Lower lobe of right lung (tissue), 2 donors: ENCODE measurements around the gene ZXDC. TPM values are rescaled to one million over a fixed set of nuclear protein-coding genes. Genes with fewer than 3 reads are reported as not detected.

Experiments
- ATAC-seq, 2 donors: fragments of 200-7000 bp; cut with Tn5 transposase; one replicate each; pipeline ENCODE4 v1.9.1; 2020 to 2022; ENCODE audit warnings: mild to moderate bottlenecking in 2 of 2, moderate library complexity in 2 of 2
- DNase-seq: peaks from one replicate; pipeline ENCODE4 v3.0.0-alpha.2; 2020
- H3K27ac ChIP-seq: fragments of 200-600 bp; one replicate; pipeline ENCODE4 v1.8.0; 2022
- H3K27me3 ChIP-seq: fragments of 200-600 bp; one replicate; pipeline ENCODE4 v1.8.0; 2022; ENCODE audit warnings: low read depth
- H3K36me3 ChIP-seq: fragments of 200-600 bp; one replicate; pipeline ENCODE4 v1.8.0; 2022; ENCODE audit warnings: mild to moderate bottlenecking
- H3K4me1 ChIP-seq: fragments of 200-600 bp; one replicate; pipeline ENCODE4 v1.8.0; 2022
- H3K4me3 ChIP-seq: fragments of 200-600 bp; one replicate; pipeline ENCODE4 v1.8.0; 2022; ENCODE audit warnings: mild to moderate bottlenecking
- H3K9me3 ChIP-seq: fragments of 200-600 bp; one replicate; pipeline ENCODE4 v1.8.0; 2022
- CTCF ChIP-seq: fragments of 200-600 bp; IDR thresholded peaks from one replicate; pipeline ENCODE4 v1.8.0; 2022; ENCODE audit warnings: antibody characterized with exemption, mild to moderate bottlenecking
- intact Hi-C: fragments of 100-400 bp; cut with DNase I; formaldehyde crosslinking; loops from one replicate; pipeline ENCODE4 v1.11.0; 2022
- total RNA-seq: library from RNA; stranded (reverse); fragmentation: NEBNext Ultra II Directional; extraction: Animal tissue kit (Norgen Biotek cat#: 25700); gene quantifications from one replicate; pipeline ENCODE4 v1.2.1, GENCODE V29; 2021
- donor health status: DM: no; HTN: yes; CAD: no; lungs with severe emphysema.

ZXDC gene
- total RNA-seq, 1 donor from 2014 or later, result 40.4 TPM

DNA sequence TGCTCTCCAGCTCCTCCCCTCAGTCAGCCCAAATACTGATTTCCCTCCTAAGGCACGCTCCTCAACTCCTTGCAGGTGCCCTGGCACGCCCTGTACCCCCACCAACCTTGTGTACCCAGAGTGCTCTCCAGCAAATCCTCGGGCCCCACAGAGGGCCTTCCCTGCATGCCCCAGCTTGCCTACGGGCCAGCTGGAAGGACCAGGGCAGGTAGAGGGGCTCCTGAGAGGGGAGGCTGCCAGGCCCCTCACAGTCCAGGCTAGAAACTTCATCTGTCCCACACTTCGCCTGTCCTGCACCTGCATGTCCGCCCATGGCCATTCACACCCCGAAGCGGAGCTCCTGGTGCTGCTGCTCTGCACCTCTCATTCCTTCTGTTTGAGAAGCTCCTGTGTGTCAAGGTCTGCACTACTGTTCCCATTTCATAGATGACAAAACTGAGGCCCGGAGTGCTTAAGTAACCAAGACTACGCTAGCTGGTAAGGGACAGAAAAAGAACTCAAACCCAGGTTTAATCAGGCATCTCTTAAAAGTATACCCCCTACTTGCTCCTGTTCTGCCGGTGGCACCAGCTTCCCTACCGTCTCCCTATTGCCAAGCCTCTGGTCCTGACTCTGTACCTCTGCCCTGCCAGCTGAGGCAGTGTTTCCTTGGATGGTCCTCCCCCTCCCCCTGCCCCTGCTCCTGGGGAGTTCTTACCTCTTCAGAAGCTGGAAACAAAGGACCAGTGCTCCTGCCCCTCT is 35.6 kb downstream of the ZXDC start:
- H3K4me3 ChIP-seq, result no peak overlapping the region
- H3K27ac ChIP-seq, result no peak overlapping the region
- H3K9me3 ChIP-seq, result no peaks in the 10 kb centered on the region
- DNase-seq (no peak), ATAC-seq (no peak)
- no peaks in the 10 kb centered on the region for H3K4me1 ChIP-seq
- H3K36me3 ChIP-seq, result peaks cover 71% of the 10 kb centered on the region
- H3K27me3 ChIP-seq, result no peaks in the 10 kb centered on the region
- intact Hi-C loops, result no loop called here
- no peak for TF ChIP-seq CTCF

DNA sequence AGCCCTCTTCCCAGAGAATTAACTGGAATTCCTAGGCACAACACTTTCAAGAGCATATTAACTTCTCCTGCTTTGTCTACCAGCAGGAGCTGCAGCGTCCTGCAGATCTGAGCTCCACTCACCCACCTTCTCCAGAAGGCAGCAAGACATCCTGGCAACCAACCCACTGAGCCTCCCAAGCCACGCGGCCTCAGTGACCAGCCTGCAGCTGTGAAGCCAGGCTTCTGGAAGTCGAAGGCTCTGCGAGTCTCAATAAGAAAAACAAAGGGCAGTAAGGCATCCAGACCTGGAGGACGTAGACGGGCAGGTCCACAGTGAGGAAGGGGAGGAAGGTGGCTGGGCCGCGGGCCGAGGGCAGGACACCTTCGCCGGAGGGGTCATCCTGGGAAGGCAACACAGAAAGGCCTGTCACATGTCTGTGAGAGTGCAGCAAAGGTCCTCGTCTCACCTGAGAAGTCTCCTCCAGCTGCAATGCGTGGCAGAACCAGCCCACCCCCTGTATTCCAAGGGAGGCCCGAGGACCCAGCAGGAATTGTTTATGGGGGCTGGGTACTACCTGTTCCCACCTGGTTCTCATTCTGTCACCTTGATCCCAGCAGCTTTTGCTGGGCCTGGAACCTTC is 36.2 kb downstream of the ZXDC start:
- DNase-seq (no peak), ATAC-seq (no peak)
- Histone ChIP-seq H3K36me3 (peaks cover 74% of the 10 kb centered on the region), H3K9me3 (no peaks in the 10 kb centered on the region), H3K4me1 (no peaks in the 10 kb centered on the region), H3K4me3 (no peak overlapping the region), H3K27me3 (no peaks in the 10 kb centered on the region), H3K27ac (no peak overlapping the region)
- TF ChIP-seq CTCF, result no peak
- intact Hi-C loops, result no loop called here

- Histone ChIP-seq H3K36me3 (peaks cover 74% of the 10 kb centered on the region), H3K4me3 (no peak overlapping the region), H3K27me3 (no peaks in the 10 kb centered on the region), H3K4me1 (no peaks in the 10 kb centered on the region), H3K9me3 (no peaks in the 10 kb centered on the region), H3K27ac (no peak overlapping the region)
- DNase-seq (no peak), ATAC-seq (no peak)
- intact Hi-C loops, result no loop called here
- TF ChIP-seq CTCF, result no peak
Measured at GRCh38 chr3:126438746-126439145, 36.9 kb downstream of the ZXDC start.

GRCh38 chr3:126438186-126438585 is 37.5 kb downstream of the ZXDC start:
- H3K4me3 ChIP-seq, result no peak overlapping the region
- no peak overlapping the region for H3K27ac ChIP-seq
- no peak for TF ChIP-seq CTCF
- no peaks in the 10 kb centered on the region for H3K9me3 ChIP-seq
- peaks cover 74% of the 10 kb centered on the region for H3K36me3 ChIP-seq
- intact Hi-C loops, result no loop called here
- no peaks in the 10 kb centered on the region for H3K4me1 ChIP-seq
- ATAC-seq (no peak), DNase-seq (peak; percentile 36)
- H3K27me3 ChIP-seq, result no peaks in the 10 kb centered on the region

DNA sequence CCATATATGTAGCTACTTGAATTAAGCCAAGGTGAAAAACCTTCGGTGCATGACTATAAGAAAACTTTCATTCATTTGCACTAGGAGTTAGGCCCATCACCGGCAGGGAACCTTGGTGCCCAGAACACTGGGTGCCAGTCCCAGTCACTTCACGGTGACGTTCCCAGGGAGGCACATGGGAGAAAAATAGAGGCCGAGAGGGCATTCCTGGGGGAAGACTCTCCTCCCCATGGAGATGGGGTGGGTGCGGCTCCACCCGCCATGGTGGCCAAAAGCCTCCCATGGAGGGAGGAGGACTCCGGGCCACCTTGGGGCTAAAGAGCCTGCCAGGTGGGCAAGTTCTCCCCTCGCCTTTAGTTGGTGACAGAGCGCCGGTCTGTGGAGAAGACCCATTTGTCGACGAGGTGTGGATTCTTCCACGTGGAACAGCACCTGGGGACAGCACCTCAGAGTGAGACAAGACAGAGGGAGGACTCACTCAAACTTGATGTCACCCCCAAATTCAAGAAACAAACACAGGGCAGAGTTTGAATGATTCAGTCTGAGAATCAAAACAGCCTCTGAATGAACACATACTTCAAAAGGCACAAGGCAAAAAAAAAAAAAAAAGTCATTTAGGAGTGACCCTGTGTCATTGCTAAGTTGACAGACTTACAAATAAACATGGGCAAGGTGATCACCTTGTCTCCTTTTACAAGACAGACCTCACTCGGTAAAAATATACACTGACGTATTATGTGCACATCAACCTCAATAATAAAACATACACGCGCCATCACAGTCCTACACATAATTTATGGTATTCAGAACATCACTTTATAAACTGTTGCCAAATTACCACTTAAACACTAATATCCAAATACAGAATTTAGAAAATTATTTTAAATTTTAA is 38.6 kb downstream of the ZXDC start:
- DNase-seq (no peak), ATAC-seq (no peak)
- no peaks in the 10 kb centered on the region for H3K27me3 ChIP-seq
- H3K36me3 ChIP-seq, result peaks cover 72% of the 10 kb centered on the region
- intact Hi-C loops, result no loop called here
- H3K9me3 ChIP-seq, result no peaks in the 10 kb centered on the region
- no peak for TF ChIP-seq CTCF
- H3K27ac ChIP-seq, result no peak overlapping the region
- no peaks in the 10 kb centered on the region for H3K4me1 ChIP-seq
- H3K4me3 ChIP-seq, result no peak overlapping the region
